Smooth muscle cell (in vitro differentiated cells): ENCODE data around the gene JAKMIP2. TPM values are rescaled to one million over a fixed set of nuclear protein-coding genes. Genes with fewer than 3 reads are reported as not detected.

Experiments used
- DNase-seq: peaks from one replicate; lab custom pipeline; 2025; ENCODE audit not compliant: unreplicated experiment; lab: John Stamatoyannopoulos, UW
- H2AFZ ChIP-seq: fragments of 200-600 bp; sonication (generic); 2 replicates; pipeline ENCODE4 v1.6.0; 2016; ENCODE audit warnings: antibody characterized with exemption, low read depth, mild to moderate bottlenecking
- H3F3A ChIP-seq: fragments of 200-600 bp; sonication (generic); 2 replicates; pipeline ENCODE4 v1.6.0; 2017; ENCODE audit warnings: antibody characterized with exemption, low read depth
- H3K27ac ChIP-seq: fragments of 200-600 bp; sonication (generic); 2 replicates; pipeline ENCODE4 v1.5.1; 2016; ENCODE audit warnings: low read depth, mild to moderate bottlenecking
- H3K27me3 ChIP-seq: fragments of 200-600 bp; sonication (generic); 2 replicates; pipeline ENCODE4 v1.6.1; 2016; ENCODE audit warnings: low read depth, mild to moderate bottlenecking
- H3K36me3 ChIP-seq: fragments of 200-600 bp; sonication (generic); 2 replicates; pipeline ENCODE4 v1.5.1; 2016; ENCODE audit warnings: low read depth
- H3K4me1 ChIP-seq: fragments of 200-600 bp; sonication (generic); 2 replicates; pipeline ENCODE4 v1.5.1; 2016; ENCODE audit warnings: low read depth
- H3K4me2 ChIP-seq: fragments of 200-600 bp; sonication (generic); 2 replicates; pipeline ENCODE4 v1.6.0; 2016; ENCODE audit warnings: mild to moderate bottlenecking
- H3K4me3 ChIP-seq: fragments of 200-600 bp; sonication (generic); 2 replicates; pipeline ENCODE4 v1.5.1; 2016; ENCODE audit warnings: mild to moderate bottlenecking
- H3K79me2 ChIP-seq: fragments of 200-600 bp; sonication (generic); 2 replicates; pipeline ENCODE4 v1.6.0; 2016; ENCODE audit warnings: low read depth, mild to moderate bottlenecking
- H3K9ac ChIP-seq: fragments of 200-600 bp; sonication (generic); 2 replicates; pipeline ENCODE4 v1.6.0; 2016; ENCODE audit warnings: low read depth
- H3K9me3 ChIP-seq: fragments of 200-600 bp; sonication (generic); replicated peaks from 2 replicates; pipeline ENCODE4 v1.5.1; 2016; ENCODE audit warnings: low read depth
- H4K20me1 ChIP-seq: fragments of 200-600 bp; sonication (generic); 2 replicates; pipeline ENCODE4 v1.6.0; 2016; ENCODE audit warnings: low read depth
- WGBS: methylation state at CpG from one replicate; pipeline ENCODE4 v1.1.7; 2016; ENCODE audit warnings: low lambda C conversion rate; 5-methylcytosine and 5-hydroxymethylcytosine counted together
- polyA plus RNA-seq: library from polyadenylated mRNA; unstranded; fragments of >200 nt; fragmentation: Nextera tagmentation; extraction: Ambion mirVana; gene quantifications from 2 replicates; pipeline ENCODE4 v1.2.1, GENCODE V29; 2016
- total RNA-seq: library from RNA; depleted of rRNA; stranded (reverse); fragments of >200 nt; gene quantifications from 2 replicates; pipeline ENCODE4 v1.2.3, GENCODE V29; 2014
- TF ChIP-seq, protein P1 (sequence below): fragments of 200-600 bp; sonication (generic); IDR thresholded peaks from 2 replicates; pipeline ENCODE4 v1.5.1; 2017; ENCODE audit warnings: borderline replicate concordance, mild to moderate bottlenecking, antibody characterized with exemption; ENCODE audit not compliant: insufficient read depth, poor library complexity, severe bottlenecking

JAKMIP2 gene
- total and polyA plus RNA-seq, 2 experiments from 2014 or later, result 2.9 to 7.6 TPM

- Histone ChIP-seq H4K20me1 (no peaks in the 10 kb centered on the region), H3K79me2 (no peaks in the 10 kb centered on the region), H3K27me3 (peaks cover 26% of the 10 kb centered on the region), H3K4me2 (no peak overlapping the region), H3K27ac (no peak overlapping the region), H3K9ac (no peak overlapping the region), H3K36me3 (no peaks in the 10 kb centered on the region), H3F3A (no peaks in the 10 kb centered on the region), H2AFZ (no peak overlapping the region), H3K4me1 (no peaks in the 10 kb centered on the region), H3K4me3 (no peak overlapping the region), H3K9me3 (no peaks in the 10 kb centered on the region)
- 89% methylated on average over 1 of the region's 1 CpG for WGBS
- no peak for DNase-seq
- TF ChIP-seq, protein P1, sequence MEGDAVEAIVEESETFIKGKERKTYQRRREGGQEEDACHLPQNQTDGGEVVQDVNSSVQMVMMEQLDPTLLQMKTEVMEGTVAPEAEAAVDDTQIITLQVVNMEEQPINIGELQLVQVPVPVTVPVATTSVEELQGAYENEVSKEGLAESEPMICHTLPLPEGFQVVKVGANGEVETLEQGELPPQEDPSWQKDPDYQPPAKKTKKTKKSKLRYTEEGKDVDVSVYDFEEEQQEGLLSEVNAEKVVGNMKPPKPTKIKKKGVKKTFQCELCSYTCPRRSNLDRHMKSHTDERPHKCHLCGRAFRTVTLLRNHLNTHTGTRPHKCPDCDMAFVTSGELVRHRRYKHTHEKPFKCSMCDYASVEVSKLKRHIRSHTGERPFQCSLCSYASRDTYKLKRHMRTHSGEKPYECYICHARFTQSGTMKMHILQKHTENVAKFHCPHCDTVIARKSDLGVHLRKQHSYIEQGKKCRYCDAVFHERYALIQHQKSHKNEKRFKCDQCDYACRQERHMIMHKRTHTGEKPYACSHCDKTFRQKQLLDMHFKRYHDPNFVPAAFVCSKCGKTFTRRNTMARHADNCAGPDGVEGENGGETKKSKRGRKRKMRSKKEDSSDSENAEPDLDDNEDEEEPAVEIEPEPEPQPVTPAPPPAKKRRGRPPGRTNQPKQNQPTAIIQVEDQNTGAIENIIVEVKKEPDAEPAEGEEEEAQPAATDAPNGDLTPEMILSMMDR, result no peak
These were observed 18.9 kb upstream of the JAKMIP2 start for GRCh38 chr5:147801461-147801860.

GRCh38 chr5:147800491-147800890 lies 18.0 kb upstream of the JAKMIP2 start:
- H3K27ac ChIP-seq, result no peak overlapping the region
- 90% methylated on average over 3 of the region's 3 CpGs for WGBS
- H2AFZ ChIP-seq, result no peak overlapping the region
- no peak for DNase-seq
- H3K27me3 ChIP-seq, result peaks cover 26% of the 10 kb centered on the region
- H3K79me2 ChIP-seq, result no peaks in the 10 kb centered on the region
- no peaks in the 10 kb centered on the region for H3F3A ChIP-seq
- TF ChIP-seq, protein P1, result no peak
- no peak overlapping the region for H3K4me2 ChIP-seq
- H3K9me3 ChIP-seq, result no peaks in the 10 kb centered on the region
- H3K36me3 ChIP-seq, result no peaks in the 10 kb centered on the region
- H3K9ac ChIP-seq, result no peak overlapping the region
- no peaks in the 10 kb centered on the region for H3K4me1 ChIP-seq
- no peaks in the 10 kb centered on the region for H4K20me1 ChIP-seq
- no peak overlapping the region for H3K4me3 ChIP-seq

DNA sequence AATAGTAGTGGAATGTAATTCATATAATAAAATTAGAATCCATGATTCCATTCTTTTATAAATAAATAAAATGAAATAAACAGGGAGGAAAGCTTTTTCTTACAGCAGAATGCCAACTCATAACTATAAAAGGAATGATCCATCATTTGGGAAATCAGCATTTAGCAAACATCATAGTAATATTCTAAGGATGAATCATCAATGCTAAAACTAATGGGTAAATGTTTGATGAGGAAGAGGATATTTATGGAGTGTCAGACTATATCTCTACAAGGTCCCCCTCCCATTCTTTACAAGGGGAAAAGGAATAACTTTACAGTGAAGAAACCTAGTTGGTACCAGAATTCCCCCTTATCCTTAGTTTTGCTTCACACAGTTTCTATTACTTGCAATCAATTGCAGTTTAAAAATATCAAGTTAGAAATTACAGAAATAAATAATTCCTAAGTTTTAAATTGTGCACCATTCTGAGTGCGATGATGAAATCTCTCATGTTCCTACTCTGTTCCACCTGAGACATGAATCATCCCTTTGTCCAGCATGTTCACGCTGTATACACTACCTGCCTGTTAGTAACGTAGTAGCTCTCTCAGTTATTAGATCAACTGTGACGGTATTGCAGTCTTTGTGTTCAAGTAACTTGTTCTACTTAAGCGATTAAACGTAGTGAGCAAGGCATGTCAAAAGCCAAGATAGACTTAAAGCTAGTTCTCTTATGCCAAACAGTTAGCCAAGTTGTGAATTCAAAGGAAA lies 14.2 kb upstream of the JAKMIP2 start:
- no peaks in the 10 kb centered on the region for H3K4me1 ChIP-seq
- TF ChIP-seq, protein P1, result no peak
- no peak overlapping the region for H2AFZ ChIP-seq
- H3K4me3 ChIP-seq, result no peak overlapping the region
- H4K20me1 ChIP-seq, result no peaks in the 10 kb centered on the region
- H3K4me2 ChIP-seq, result no peak overlapping the region
- no peak overlapping the region for H3K9ac ChIP-seq
- WGBS, result 83% methylated on average over 6 of the region's 6 CpGs
- no peaks in the 10 kb centered on the region for H3K36me3 ChIP-seq
- no peaks in the 10 kb centered on the region for H3K9me3 ChIP-seq
- H3K27ac ChIP-seq, result no peak overlapping the region
- DNase-seq, result no peak
- H3F3A ChIP-seq, result no peaks in the 10 kb centered on the region
- H3K79me2 ChIP-seq, result no peaks in the 10 kb centered on the region
- peaks cover 18% of the 10 kb centered on the region for H3K27me3 ChIP-seq

- Histone ChIP-seq H3K36me3 (no peaks in the 10 kb centered on the region), H3K79me2 (no peaks in the 10 kb centered on the region), H4K20me1 (no peaks in the 10 kb centered on the region), H3F3A (no peaks in the 10 kb centered on the region), H3K27me3 (no peaks in the 10 kb centered on the region), H3K9ac (no peak overlapping the region), H3K4me1 (no peaks in the 10 kb centered on the region), H2AFZ (no peak overlapping the region), H3K9me3 (no peaks in the 10 kb centered on the region), H3K4me3 (no peak overlapping the region), H3K27ac (no peak overlapping the region), H3K4me2 (no peak overlapping the region)
- no peak for DNase-seq
- 87% methylated on average over 6 of the region's 6 CpGs for WGBS
- TF ChIP-seq, protein P1, result no peak
These were observed 8.7 kb upstream of the JAKMIP2 start for GRCh38 chr5:147791181-147791580.
